ENCODE results near the gene STIP1.

The STIP1 gene

GRCh38 chr11:64251016-64251752, 65.2 kb downstream of the STIP1 start, which contains the start of gene PLCB3:
PLCB3 (plus strand) TSS chr11:64251530; CDS start chr11:64251650, 120 bp downstream.
- DNase-seq (ENCODE audit: low read depth) = no peak

GRCh38 chr11:64251753-64252002, 65.7 kb downstream of the STIP1 start:
- no peak for DNase-seq (ENCODE audit: low read depth)

- no peak for DNase-seq (ENCODE audit: low read depth)
Observed at GRCh38 chr11:64252003-64252872, 66.3 kb downstream of the STIP1 start.

- no peak for DNase-seq (ENCODE audit: low read depth)
Observed at GRCh38 chr11:64253043-64253442, 67.1 kb downstream of the STIP1 start.

GRCh38 chr11:64253481-64253880, 67.5 kb downstream of the STIP1 start:
- DNase-seq (ENCODE audit: low read depth) = no peak
